HAP-1 (cell line): Measurements from ENCODE around the gene SPATA13.

Experiments
- DNase-seq, 2 experiments: peaks; one replicate each; pipeline ENCODE4 v3.0.0-alpha.2; 2016 to 2020; ENCODE audit warnings: low spot score in 2 of 2
- H3K27me3 ChIP-seq: fragments of 250-450 bp; sonication (Bioruptor Pico); 2 replicates; pipeline ENCODE4 v1.5.1; 2020; ENCODE audit warnings: low read depth, mild to moderate bottlenecking, moderate library complexity
- H3K36me3 ChIP-seq: fragments of 250-450 bp; sonication (Bioruptor Pico); replicated peaks from 2 replicates; pipeline ENCODE4 v1.5.1; 2020; ENCODE audit warnings: mild to moderate bottlenecking
- H3K4me1 ChIP-seq: fragments of 250-450 bp; sonication (Bioruptor Pico); 2 replicates; pipeline ENCODE4 v1.5.1; 2020; ENCODE audit warnings: mild to moderate bottlenecking
- H3K4me3 ChIP-seq: fragments of 250-450 bp; sonication (Bioruptor Pico); 2 replicates; pipeline ENCODE4 v1.5.1; 2020; ENCODE audit warnings: mild to moderate bottlenecking, moderate library complexity
- H3K9me3 ChIP-seq: fragments of 250-450 bp; sonication (Bioruptor Pico); 2 replicates; pipeline ENCODE4 v1.5.1; 2020; ENCODE audit warnings: mild to moderate bottlenecking, moderate library complexity
- in situ Hi-C: fragments of 300-500 bp; cut with MboI; formaldehyde crosslinking; loops from 3 replicates; pipeline ENCODE4 v1.14.3; 2020; ENCODE audit warnings: low sequenced_read_pairs, inconsistent platforms, mixed read lengths

SPATA13 gene

DNA sequence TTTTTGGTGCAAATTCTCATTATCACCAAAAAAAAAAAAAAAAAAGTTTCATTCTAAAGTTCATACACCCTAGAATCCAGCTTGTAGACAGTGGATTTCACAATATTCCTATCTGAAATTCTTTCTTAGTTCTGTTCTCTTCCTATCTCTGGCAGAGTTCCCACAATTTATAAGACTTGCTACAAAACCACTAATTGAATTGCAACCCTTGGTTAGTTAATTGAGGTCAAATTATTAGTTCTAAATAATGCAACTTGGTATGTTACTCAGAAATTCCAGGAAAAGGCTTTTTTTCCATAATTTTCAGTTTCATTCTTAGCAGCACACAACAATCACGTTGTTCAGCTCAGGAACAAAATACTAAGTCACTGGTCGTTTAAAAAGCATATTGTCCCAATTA lies 58.5 kb downstream of the SPATA13 start:
- Histone ChIP-seq H3K36me3 (no peaks in the 10 kb centered on the region), H3K4me1 (peaks cover 4% of the 10 kb centered on the region), H3K27me3 (no peaks in the 10 kb centered on the region), H3K4me3 (no peak overlapping the region), H3K9me3 (no peaks in the 10 kb centered on the region)
- no peak for DNase-seq
- in situ Hi-C loops: loop anchor here (10.0 kb wide), 1 partner anchor 294 kb away; no protein-coding TSS in a partner anchor

- no peak overlapping the region for H3K4me3 ChIP-seq
- no peaks in the 10 kb centered on the region for H3K27me3 ChIP-seq
- H3K4me1 ChIP-seq: peaks cover 4% of the 10 kb centered on the region
- no peaks in the 10 kb centered on the region for H3K9me3 ChIP-seq
- no peaks in the 10 kb centered on the region for H3K36me3 ChIP-seq
- in situ Hi-C loops: loop anchor here (5.0 kb wide), 1 partner anchor 198 kb away; no protein-coding TSS in a partner anchor
- DNase-seq: peak; percentile 70
Measured at GRCh38 chr13:24220086-24220703, 59.7 kb downstream of the SPATA13 start.

DNA sequence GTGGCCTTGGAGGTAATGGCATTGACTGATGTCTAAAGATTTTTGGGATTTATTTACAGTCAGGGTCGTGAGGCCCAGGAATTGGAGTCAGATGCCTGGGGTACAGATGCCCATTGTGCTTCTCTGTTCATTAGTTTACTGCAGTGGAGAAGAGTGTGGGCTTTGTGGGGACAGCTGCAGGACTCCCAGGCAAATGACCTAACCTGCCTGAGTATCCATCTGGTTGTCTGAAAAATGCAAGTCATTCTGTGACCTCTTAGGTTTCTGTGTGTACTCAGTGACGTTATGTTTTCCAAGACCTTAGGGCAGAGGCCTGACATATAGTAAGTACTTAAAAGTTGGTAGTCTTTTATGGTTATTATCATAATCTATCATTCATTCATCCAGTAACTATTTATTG lies 60.5 kb downstream of the SPATA13 start:
- no peak for DNase-seq
- no peaks in the 10 kb centered on the region for H3K27me3 ChIP-seq
- no peaks in the 10 kb centered on the region for H3K36me3 ChIP-seq
- peaks cover 4% of the 10 kb centered on the region for H3K4me1 ChIP-seq
- in situ Hi-C loops: loop anchor here (5.0 kb wide), 1 partner anchor 199 kb away; no protein-coding TSS in a partner anchor
- H3K9me3 ChIP-seq: no peaks in the 10 kb centered on the region
- no peak overlapping the region for H3K4me3 ChIP-seq

DNA sequence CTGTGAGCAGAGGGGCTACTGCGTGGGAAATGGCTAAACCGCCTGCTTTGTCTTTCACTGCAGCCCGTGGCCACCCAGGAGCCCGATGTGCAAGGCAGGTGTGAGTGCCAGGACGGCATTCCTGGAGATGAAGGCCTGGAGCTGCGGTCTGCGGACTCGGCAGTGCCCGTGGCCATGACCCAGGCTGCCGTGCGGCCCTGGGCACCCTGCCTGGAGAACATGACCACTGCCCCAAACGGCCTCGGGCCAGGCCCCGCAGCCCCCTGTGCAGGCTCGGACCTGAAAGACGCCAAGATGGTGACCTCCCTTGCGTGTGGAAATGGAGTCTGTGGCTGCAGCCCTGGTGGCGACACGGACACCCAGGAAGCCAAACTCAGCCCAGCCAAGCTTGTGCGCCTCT lies 62.2 kb downstream of the SPATA13 start:
- H3K4me1 ChIP-seq: peaks cover 4% of the 10 kb centered on the region
- no peaks in the 10 kb centered on the region for H3K27me3 ChIP-seq
- no peaks in the 10 kb centered on the region for H3K36me3 ChIP-seq
- no peaks in the 10 kb centered on the region for H3K9me3 ChIP-seq
- H3K4me3 ChIP-seq: no peak overlapping the region
- DNase-seq: no peak
- in situ Hi-C loops: loop anchor here (5.0 kb wide), 1 partner anchor 200 kb away; no protein-coding TSS in a partner anchor

DNA sequence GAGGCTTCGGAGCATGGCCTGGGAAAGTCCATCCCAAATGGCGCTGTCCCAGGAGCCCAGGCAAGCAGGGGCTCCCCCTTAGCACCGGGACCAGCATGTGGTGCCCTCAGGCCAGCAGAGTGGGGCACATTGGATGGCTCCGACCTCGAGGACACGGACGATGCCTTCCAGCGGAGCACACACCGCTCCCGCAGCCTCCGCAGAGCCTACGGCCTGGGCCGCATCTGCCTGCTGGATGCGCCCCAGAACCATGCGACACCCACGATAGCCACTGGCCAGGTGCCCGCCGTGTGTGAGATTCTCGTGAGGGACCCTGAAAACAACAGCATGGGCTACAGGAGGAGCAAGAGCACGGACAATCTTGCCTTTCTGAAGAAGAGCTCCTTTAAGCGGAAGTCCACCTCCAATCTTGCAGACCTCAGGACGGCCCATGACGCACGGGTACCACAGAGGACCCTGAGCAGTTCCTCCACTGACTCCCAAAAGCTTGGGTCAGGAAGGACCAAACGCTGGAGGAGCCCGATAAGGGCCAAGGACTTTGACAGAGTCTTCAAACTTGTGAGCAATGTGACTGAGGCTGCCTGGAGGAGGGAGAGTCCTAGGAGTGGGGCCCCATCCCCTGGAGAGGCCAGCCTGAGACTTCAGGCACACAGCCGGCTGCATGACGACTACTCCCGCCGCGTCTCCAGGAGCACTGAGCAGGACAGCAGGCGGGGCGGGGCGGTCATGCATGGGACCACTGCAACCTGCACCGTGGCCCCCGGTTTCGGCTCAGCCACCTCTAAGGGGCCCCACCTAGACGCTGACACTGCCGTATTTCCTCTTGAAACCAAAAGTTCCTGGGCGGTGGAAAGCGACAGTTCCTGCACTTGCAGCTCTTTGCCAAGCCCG lies 63.1 kb downstream of the SPATA13 start:
- in situ Hi-C loops: loop anchor here (5.0 kb wide), 1 partner anchor 201 kb away; no protein-coding TSS in a partner anchor
- Histone ChIP-seq H3K4me1 (no peaks in the 10 kb centered on the region), H3K4me3 (no peak overlapping the region)

DNA sequence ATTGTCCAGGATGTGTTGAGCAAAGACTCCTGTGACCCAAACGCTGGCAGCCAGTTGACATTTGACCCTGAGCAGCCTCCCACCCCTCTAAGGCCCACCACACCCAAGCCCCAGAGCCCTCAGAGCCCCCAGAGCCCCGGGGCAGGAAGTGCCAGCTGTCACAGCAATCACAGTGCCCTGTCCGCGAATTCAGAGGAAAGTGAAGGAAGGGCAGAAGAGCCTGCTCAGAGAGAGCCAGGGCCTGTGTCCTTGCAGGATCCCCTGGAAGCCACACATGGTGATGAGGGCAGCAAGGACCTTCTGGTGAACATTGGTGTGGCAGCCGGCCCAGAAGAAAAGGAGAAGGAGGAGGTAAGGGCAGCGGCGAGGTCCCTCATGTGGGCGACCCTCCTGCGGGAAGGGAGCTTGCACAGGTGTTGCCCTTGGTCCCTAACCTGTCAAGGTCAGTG lies 63.7 kb downstream of the SPATA13 start:
- in situ Hi-C loops: loop anchor here (5.0 kb wide), 1 partner anchor 202 kb away; no protein-coding TSS in a partner anchor
- no peak for DNase-seq
- H3K4me3 ChIP-seq: no peak overlapping the region

More for the DNA sequence above, 63.1 kb downstream of the SPATA13 start:
- no peak for DNase-seq
- H3K9me3 ChIP-seq: no peaks in the 10 kb centered on the region
- H3K27me3 ChIP-seq: no peaks in the 10 kb centered on the region
- H3K36me3 ChIP-seq: no peaks in the 10 kb centered on the region

DNA sequence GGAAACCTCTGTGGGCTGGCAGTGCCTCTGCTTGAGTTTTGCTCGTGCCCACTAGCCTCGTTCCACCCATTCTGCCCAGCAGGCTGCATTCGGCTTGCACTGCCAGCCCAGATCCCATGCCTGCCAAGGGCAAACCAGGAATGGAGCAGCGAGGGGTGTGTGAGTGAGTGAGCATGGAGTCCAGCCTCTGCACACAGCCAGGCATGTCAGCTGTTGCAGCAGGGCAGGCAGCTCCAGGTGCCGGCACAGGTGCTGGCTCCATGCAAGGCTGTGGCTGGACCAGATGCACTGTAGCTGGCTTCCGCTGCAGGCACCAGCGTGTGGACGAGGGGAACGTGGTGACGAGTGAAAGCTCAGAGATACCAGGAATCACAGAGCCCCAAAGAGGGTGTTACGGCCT lies 64.5 kb downstream of the SPATA13 start:
- no peak for DNase-seq
- in situ Hi-C loops: no loop called here
- no peaks in the 10 kb centered on the region for H3K27me3 ChIP-seq
- H3K9me3 ChIP-seq: no peaks in the 10 kb centered on the region
- no peaks in the 10 kb centered on the region for H3K4me1 ChIP-seq
- no peak overlapping the region for H3K4me3 ChIP-seq
- no peaks in the 10 kb centered on the region for H3K36me3 ChIP-seq

More for the DNA sequence above, 63.7 kb downstream of the SPATA13 start:
- no peaks in the 10 kb centered on the region for H3K27me3 ChIP-seq
- H3K4me1 ChIP-seq: no peaks in the 10 kb centered on the region
- H3K36me3 ChIP-seq: no peaks in the 10 kb centered on the region
- no peaks in the 10 kb centered on the region for H3K9me3 ChIP-seq

DNA sequence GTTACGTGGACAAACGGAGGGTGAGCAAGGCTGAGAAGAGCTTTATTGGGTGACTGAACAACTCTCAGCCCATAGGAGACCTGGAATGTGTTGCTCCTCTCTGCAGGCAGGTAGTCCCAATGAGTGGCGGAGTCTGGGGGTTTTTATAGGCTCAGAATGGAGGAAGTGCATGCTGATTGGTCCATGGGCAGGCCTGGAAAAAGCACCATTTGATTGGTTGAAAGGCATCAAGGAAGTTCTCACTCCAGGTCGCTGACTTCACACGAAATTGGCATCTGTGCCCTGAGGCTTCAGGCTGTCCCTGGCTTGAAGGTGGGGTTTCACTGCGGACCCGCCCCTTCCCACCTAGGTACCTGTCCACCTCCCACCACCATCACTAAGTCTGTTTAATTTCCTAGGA lies 65.4 kb downstream of the SPATA13 start:
- in situ Hi-C loops: no loop called here
- H3K36me3 ChIP-seq: no peaks in the 10 kb centered on the region
- H3K4me1 ChIP-seq: no peaks in the 10 kb centered on the region
- no peaks in the 10 kb centered on the region for H3K9me3 ChIP-seq
- no peak overlapping the region for H3K4me3 ChIP-seq
- no peaks in the 10 kb centered on the region for H3K27me3 ChIP-seq
- DNase-seq: no peak

DNA sequence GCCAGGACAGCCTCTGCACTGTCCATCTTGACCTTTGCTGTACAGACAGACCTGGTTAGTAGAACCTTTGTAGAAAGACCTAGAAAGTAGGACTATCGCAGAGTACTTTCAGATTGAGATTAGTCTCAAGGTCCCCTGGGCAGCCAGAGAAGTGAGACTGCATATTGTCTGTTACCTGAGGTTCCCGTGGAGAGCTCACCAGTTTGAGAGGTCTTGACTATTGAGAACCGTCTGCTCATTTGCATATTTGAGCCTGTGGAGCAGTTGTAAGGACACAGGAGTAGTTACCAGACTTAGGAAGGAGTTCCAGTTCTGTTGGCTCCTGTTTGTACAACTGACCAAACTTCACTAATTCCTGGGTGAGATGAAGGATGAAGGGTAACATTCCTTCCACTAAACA lies 66.2 kb downstream of the SPATA13 start:
- in situ Hi-C loops: no loop called here
- H3K36me3 ChIP-seq: no peaks in the 10 kb centered on the region
- no peaks in the 10 kb centered on the region for H3K9me3 ChIP-seq
- no peaks in the 10 kb centered on the region for H3K4me1 ChIP-seq
- no peak for DNase-seq
- H3K4me3 ChIP-seq: no peak overlapping the region
- H3K27me3 ChIP-seq: no peaks in the 10 kb centered on the region

DNA sequence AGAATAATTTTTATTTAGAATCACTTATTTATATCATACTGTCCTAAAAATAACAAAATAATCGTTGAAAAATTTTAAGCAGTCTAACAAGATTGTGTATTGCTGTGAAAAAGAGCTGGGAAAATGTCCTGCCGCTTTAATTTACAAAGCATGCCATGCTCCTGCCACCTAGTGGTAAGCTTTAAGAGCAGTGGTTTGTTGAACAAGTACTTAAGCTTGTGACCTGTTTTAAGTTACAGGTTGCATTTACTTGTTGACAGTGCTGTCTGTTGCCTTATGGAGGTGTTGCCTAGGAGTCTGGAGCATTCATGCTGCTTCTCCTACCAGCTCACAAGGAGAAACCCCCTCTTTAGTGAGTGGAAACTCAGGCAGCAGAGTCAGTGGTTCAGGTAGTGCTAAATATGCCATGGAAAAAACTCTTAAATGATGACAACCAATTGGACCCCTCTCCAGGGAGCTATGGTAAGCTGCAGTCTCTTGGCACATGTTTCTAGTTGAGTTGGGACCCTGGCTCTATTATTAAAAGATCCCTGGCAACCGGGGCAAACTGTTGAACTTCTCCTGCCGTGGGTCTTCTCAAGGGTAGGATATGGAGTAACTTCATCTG lies 68.4 kb downstream of the SPATA13 start:
- H3K36me3 ChIP-seq: no peaks in the 10 kb centered on the region
- no peak overlapping the region for H3K4me3 ChIP-seq
- no peaks in the 10 kb centered on the region for H3K9me3 ChIP-seq
- in situ Hi-C loops: no loop called here
- no peaks in the 10 kb centered on the region for H3K27me3 ChIP-seq
- H3K4me1 ChIP-seq: no peaks in the 10 kb centered on the region
- peak; percentile 47 to 64 for DNase-seq

DNA sequence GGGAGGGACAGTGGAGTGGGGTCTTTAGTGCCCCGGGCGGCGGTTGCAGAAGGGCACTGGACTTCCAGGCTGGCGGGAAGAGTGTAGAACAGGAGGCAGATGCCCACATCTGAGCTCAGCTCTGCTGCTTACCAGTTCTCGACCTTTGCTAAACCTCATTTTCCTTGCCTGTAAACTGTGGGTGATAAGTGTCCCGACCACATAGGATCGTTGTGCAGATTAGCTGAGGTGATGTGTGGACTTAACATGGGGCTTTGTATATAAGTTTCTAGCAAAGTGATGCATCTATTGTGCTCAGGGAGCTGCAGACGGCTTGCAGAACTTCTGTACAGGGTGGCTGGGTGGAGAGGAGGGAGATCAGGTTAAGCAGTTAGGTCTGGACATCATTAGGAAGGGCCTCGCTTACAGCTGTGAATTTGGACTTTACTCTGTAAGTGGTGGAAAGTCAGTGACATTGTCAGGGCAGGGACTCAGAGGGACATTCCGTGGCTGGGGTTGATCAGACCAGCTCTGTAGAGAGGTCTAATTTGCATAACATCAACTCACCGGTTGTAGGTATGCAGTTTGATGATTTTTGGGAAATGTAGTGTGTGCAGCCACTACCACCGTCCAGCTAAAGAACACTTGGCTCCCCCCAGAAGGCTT lies 70.0 kb downstream of the SPATA13 start:
- Histone ChIP-seq H3K36me3 (no peaks in the 10 kb centered on the region), H3K4me1 (no peaks in the 10 kb centered on the region), H3K9me3 (no peaks in the 10 kb centered on the region), H3K27me3 (no peaks in the 10 kb centered on the region), H3K4me3 (no peak overlapping the region)
- no peak for DNase-seq
- in situ Hi-C loops: no loop called here

DNA sequence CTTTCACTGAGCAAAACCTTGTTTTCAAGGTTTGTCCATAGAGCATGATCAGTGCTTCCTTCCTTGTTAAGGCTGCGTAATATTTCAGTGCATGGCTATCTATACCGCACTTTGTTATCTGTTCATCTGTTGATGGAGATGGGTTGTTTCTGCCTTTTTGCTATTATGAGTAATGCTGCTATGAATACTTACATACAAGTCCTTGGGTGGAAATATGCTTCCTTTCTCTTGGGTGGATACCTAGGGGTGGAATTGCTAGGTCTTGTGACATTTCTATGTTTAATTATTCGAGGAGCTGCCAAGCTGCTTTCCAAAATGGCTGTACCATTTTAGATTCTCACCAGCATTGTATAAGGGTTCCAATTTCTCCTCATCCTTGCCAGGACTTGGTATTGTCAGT lies 70.9 kb downstream of the SPATA13 start:
- H3K9me3 ChIP-seq: no peaks in the 10 kb centered on the region
- no peak for DNase-seq
- no peaks in the 10 kb centered on the region for H3K36me3 ChIP-seq
- in situ Hi-C loops: no loop called here
- H3K4me1 ChIP-seq: no peaks in the 10 kb centered on the region
- H3K4me3 ChIP-seq: no peak overlapping the region
- no peaks in the 10 kb centered on the region for H3K27me3 ChIP-seq

GRCh38 chr13:24232037-24232436 lies 71.5 kb downstream of the SPATA13 start:
- Histone ChIP-seq H3K9me3 (no peaks in the 10 kb centered on the region), H3K27me3 (no peaks in the 10 kb centered on the region), H3K4me3 (no peak overlapping the region), H3K4me1 (no peaks in the 10 kb centered on the region), H3K36me3 (no peaks in the 10 kb centered on the region)
- DNase-seq: no peak
- in situ Hi-C loops: no loop called here
